Central memory CD8-positive, alpha-beta T cell (primary cell): ENCODE data around the gene LRP6.
A peak's percentile ranks its signal among the peaks of the same experiment; 100 is the strongest.
"Not testable (repeated sequence)": the region's sequence is repeated elsewhere in the genome, so short reads cannot be mapped to it uniquely, and the experiment has no call there.

ENCODE experiments used
- ATAC-seq: fragments of 150-1000 bp; cut with Tn5 transposase; replicated peaks from 2 replicates; pipeline ENCODE4 v1.10.0; 2022; ENCODE audit warnings: mild to moderate bottlenecking, moderate FRiP score, moderate number of reproducible peaks; ENCODE audit not compliant: poor library complexity, severe bottlenecking; ENCODE audit errors: extremely low read depth
- DNase-seq, 2 donors: peaks; one replicate each; pipeline ENCODE4 v3.0.0; 2021; ENCODE audit warnings: low spot score in 2 of 2
- H3K27ac Mint-ChIP-seq: one replicate; pipeline ENCODE4 v1.8.0; 2022; ENCODE audit warnings: low read depth, mild to moderate bottlenecking, moderate library complexity, mixed read lengths
- H3K27me3 Mint-ChIP-seq: one replicate; pipeline ENCODE4 v1.8.0; 2022; ENCODE audit warnings: mixed read lengths
- H3K36me3 Mint-ChIP-seq: one replicate; pipeline ENCODE4 v1.8.0; 2022; ENCODE audit warnings: mild to moderate bottlenecking, moderate library complexity, mixed read lengths; ENCODE audit not compliant: insufficient read depth
- H3K4me1 Mint-ChIP-seq: one replicate; pipeline ENCODE4 v1.8.0; 2022; ENCODE audit warnings: mixed read lengths
- H3K4me3 Mint-ChIP-seq: one replicate; pipeline ENCODE4 v1.8.0; 2022; ENCODE audit warnings: mild to moderate bottlenecking, moderate library complexity, mixed read lengths
- H3K9me3 Mint-ChIP-seq: one replicate; pipeline ENCODE4 v1.8.0; 2022; ENCODE audit warnings: mixed read lengths

Gene LRP6

DNA sequence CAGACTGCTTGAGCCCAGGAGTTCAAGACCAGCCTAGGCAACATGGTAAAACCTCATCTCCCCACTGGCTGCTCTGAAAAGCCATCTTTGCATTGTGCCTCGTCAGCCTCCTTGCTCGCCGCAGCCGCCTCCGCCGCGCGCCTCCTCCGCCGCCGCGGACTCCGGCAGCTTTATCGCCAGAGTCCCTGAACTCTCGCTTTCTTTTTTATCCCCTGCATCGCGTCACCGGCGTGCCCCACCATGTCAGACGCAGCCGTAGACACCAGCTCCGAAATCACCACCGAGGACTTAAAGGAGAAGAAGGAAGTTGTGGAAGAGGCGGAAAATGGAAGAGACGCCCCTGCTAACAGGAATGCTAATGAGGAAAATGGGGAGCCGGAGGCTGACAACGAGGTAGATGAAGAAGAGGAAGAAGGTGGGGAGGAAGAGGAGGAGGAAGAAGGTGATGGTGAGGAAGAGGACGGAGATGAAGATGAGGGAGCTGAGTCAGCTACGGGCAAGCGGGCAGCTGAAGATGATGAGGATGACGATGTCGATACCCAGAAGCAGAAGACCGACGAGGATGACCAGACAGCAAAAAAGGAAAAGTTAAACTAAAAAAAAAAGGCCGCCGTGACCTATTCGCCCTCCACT lies 155.8 kb downstream of the LRP6 start:
- not testable (repeated sequence) for DNase-seq, H3K4me1 Mint-ChIP-seq, ATAC-seq, H3K36me3 Mint-ChIP-seq
- Mint-ChIP-seq H3K4me3 (peak overlapping the region; percentile 80), H3K9me3 (peaks cover 11% of the 10 kb centered on the region), H3K27ac (peak overlapping the region; percentile 93), H3K27me3 (peaks cover 59% of the 10 kb centered on the region)

- ATAC-seq (no peak), DNase-seq (no peak)
- Mint-ChIP-seq H3K27me3 (peaks cover 54% of the 10 kb centered on the region), H3K36me3 (peaks cover 1% of the 10 kb centered on the region), H3K4me3 (no peak overlapping the region), H3K9me3 (peaks cover 11% of the 10 kb centered on the region), H3K4me1 (no peaks in the 10 kb centered on the region), H3K27ac (no peak overlapping the region)
Observed at GRCh38 chr12:12108441-12109058, 158.3 kb downstream of the LRP6 start.

DNA sequence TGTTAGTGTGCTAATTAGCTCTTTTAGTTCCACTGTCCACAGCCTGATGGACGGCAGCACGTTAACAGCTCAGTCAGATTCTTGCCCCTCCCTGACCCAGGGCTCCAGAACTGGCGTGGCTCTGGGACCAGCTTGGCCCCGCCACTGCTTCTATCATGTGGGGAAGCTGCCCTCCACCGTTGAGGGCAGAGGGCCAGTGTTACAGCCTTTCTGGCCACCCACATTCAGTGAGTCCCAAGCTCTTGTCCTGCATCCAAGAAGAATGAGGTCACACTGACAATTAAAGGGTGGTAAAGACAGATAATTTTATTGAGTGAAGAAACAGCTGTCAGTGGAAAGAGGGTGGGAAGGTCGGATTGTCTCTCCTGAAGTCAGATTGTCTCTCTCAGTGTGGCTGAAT lies 159.2 kb downstream of the LRP6 start:
- H3K4me1 Mint-ChIP-seq, result no peaks in the 10 kb centered on the region
- DNase-seq (no peak), ATAC-seq (no peak)
- peaks cover 54% of the 10 kb centered on the region for H3K27me3 Mint-ChIP-seq
- H3K9me3 Mint-ChIP-seq, result peaks cover 11% of the 10 kb centered on the region
- peaks cover 1% of the 10 kb centered on the region for H3K36me3 Mint-ChIP-seq
- no peak overlapping the region for H3K27ac Mint-ChIP-seq
- H3K4me3 Mint-ChIP-seq, result no peak overlapping the region

DNA sequence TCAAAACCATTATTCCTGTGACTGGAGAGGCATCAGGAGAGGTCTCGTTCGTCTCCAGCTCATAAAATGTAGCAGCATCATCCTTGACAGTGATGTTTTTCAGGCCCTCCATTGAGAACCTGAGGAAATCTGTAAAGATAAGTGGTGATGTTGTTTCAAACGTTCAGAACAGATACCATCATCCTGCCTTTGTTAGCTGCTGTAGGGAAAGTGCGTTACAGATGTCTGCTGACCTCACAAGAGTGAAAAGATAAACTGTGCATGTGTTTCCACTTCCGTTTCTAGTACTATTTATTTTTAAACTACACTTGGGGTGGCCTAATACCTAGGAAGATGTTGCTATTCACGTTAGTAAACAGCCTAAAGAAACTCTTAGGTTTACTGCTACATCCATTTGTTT lies 167.7 kb downstream of the LRP6 start:
- DNase-seq, result no peak
- no peak overlapping the region for H3K4me3 Mint-ChIP-seq
- H3K27ac Mint-ChIP-seq, result no peak overlapping the region
- H3K36me3 Mint-ChIP-seq, result peaks cover 1% of the 10 kb centered on the region
- no peak for ATAC-seq
- H3K4me1 Mint-ChIP-seq, result no peaks in the 10 kb centered on the region
- H3K27me3 Mint-ChIP-seq, result peaks cover 73% of the 10 kb centered on the region
- H3K9me3 Mint-ChIP-seq, result no peaks in the 10 kb centered on the region

DNA sequence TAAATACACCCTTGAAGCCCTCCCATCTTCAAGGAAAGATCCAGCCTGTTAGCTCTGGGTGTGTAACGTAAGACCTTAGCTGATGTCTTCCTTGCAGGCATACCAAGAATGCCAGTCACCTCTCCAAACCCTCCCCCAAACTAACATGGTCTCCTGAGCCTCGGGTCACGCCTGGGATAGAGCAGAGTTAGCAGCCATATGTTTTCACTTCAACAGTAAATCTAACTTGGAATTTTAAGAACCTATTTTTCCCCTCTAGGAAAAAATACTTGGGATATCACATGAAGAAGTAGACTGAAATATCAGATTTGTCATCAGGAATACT lies 168.2 kb downstream of the LRP6 start:
- H3K4me1 Mint-ChIP-seq, result no peaks in the 10 kb centered on the region
- DNase-seq (no peak), ATAC-seq (no peak)
- no peak overlapping the region for H3K27ac Mint-ChIP-seq
- no peak overlapping the region for H3K4me3 Mint-ChIP-seq
- peaks cover 69% of the 10 kb centered on the region for H3K27me3 Mint-ChIP-seq
- no peaks in the 10 kb centered on the region for H3K9me3 Mint-ChIP-seq
- H3K36me3 Mint-ChIP-seq, result peaks cover 1% of the 10 kb centered on the region

DNA sequence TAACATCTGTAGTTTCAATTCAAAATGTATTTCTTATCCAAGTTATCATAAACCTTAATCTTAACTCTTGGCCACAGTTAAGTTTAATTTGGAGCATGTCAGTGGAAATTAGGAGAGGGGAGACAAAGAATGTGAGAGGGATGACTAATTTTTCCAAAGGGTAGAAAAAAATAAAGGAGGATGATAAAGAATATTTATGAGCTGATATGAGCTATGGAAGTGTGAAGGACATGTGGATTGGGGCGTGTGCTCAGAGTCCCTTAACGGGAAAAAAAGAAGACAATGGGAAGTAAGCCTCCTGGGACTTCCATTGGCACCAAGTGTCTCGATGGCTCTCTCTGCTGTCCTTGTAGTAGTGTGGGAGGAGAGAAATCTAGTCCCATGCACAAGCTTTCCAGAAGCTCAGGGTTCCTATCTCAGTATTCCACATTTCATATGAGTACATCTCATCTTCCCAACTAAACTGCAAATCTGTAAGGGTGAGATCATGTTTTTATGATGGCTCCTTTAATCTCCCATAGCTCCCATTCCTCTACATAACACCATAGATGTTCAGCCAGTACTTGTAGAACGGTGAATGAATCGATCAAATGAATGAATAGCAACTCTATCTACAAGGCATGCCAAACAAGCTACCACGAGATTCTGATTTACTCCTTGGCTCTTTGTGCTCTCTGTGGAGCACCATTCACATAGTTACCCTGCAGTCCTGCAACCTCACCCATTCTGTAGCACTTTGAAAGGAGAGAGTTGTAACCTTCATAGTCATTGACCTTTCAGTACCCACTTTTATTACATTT lies 168.8 kb downstream of the LRP6 start:
- no peak for ATAC-seq
- DNase-seq, result no peak
- no peak overlapping the region for H3K4me3 Mint-ChIP-seq
- no peak overlapping the region for H3K27ac Mint-ChIP-seq
- H3K9me3 Mint-ChIP-seq, result no peaks in the 10 kb centered on the region
- H3K36me3 Mint-ChIP-seq, result peaks cover 1% of the 10 kb centered on the region
- H3K27me3 Mint-ChIP-seq, result peaks cover 63% of the 10 kb centered on the region
- no peaks in the 10 kb centered on the region for H3K4me1 Mint-ChIP-seq

DNA sequence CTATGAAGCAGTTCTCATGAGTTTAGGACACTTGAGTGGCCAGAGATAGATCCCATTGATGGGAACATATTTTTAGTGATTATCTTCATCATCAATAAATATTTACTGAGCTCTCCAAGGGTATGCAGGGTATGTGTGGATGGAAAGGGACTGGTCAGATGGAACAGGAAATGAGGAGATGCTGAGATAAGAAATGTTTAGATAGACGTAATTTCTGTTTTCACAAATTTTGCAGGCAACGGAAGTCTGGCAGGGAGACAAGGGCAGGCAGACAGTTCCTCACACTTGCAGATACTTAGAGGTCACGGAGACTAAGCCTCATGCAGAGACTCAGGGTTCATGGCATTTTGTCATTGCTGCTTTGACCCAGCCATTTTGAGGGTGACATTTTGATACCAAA lies 171.8 kb downstream of the LRP6 start:
- no peak overlapping the region for H3K4me3 Mint-ChIP-seq
- peaks cover 55% of the 10 kb centered on the region for H3K27me3 Mint-ChIP-seq
- no peak for ATAC-seq
- no peaks in the 10 kb centered on the region for H3K4me1 Mint-ChIP-seq
- no peak overlapping the region for H3K27ac Mint-ChIP-seq
- no peak for DNase-seq
- no peaks in the 10 kb centered on the region for H3K36me3 Mint-ChIP-seq
- H3K9me3 Mint-ChIP-seq, result no peaks in the 10 kb centered on the region

GRCh38 chr12:12094481-12094880 lies 172.4 kb downstream of the LRP6 start:
- H3K27me3 Mint-ChIP-seq, result peaks cover 60% of the 10 kb centered on the region
- DNase-seq (no peak), ATAC-seq (no peak)
- no peaks in the 10 kb centered on the region for H3K9me3 Mint-ChIP-seq
- no peak overlapping the region for H3K4me3 Mint-ChIP-seq
- no peaks in the 10 kb centered on the region for H3K4me1 Mint-ChIP-seq
- no peak overlapping the region for H3K27ac Mint-ChIP-seq
- no peaks in the 10 kb centered on the region for H3K36me3 Mint-ChIP-seq

DNA sequence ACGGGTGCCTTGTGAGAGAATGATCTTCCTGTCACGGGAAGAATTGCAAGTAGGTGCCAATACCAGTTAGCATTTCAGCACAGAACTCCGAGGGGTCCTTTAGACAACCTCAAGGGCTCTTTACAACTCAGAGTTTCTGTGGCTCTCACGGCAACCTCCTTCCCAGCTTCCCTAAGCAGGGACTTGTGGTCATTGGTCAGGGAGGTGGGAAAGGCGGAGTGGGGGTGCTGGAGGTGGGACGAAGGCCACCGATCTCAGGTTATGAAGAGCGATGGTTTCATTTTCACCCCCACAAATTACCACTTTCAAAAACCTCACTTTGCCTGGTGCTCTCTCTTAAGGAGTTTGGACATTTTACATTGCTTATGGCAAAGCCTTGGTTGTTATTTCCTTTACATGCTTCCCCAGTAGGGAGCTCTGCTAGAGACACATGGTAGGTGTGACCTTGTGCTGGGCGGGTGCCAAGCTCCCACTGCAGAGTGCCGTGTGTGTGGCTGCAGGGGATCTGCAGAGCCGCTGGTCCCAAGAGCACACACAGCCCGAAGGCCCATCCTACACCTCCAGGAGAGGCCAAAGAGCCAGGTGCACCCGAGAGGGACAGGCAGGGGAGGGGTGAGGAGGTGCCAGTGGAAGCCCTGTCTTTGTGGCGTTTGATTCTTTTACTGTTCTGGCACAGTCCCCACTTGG lies 174.7 kb downstream of the LRP6 start:
- H3K9me3 Mint-ChIP-seq, result no peaks in the 10 kb centered on the region
- peaks cover 71% of the 10 kb centered on the region for H3K27me3 Mint-ChIP-seq
- no peaks in the 10 kb centered on the region for H3K4me1 Mint-ChIP-seq
- no peak overlapping the region for H3K27ac Mint-ChIP-seq
- DNase-seq, result no peak
- no peaks in the 10 kb centered on the region for H3K36me3 Mint-ChIP-seq
- H3K4me3 Mint-ChIP-seq, result no peak overlapping the region
- no peak for ATAC-seq

- Mint-ChIP-seq H3K9me3 (no peaks in the 10 kb centered on the region), H3K27ac (no peak overlapping the region), H3K4me3 (no peak overlapping the region), H3K27me3 (peaks cover 76% of the 10 kb centered on the region), H3K36me3 (no peaks in the 10 kb centered on the region), H3K4me1 (no peaks in the 10 kb centered on the region)
- ATAC-seq (no peak), DNase-seq (no peak)
Observed at GRCh38 chr12:12091071-12091470, 175.8 kb downstream of the LRP6 start.

DNA sequence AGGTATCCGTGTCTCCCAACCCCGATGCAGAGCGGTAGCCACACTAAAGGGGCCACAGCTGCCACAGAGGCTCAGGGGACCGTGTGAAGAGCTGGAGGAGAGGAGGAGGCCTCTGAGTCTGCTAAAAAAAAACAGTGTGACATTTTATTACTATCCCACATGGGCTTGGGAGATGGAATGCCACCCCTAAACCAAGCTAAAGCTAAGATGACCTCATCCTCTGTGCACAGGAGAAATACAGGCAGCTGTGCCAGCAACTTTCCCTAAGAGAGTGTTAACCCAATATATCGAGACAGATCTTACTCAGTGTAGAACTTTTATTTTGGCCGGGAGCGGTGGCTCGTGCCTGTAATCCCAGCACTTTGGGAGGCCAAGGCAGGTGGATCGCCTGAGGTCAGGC lies 178.1 kb downstream of the LRP6 start:
- H3K4me3 Mint-ChIP-seq, result no peak overlapping the region
- peaks cover 57% of the 10 kb centered on the region for H3K27me3 Mint-ChIP-seq
- no peaks in the 10 kb centered on the region for H3K36me3 Mint-ChIP-seq
- H3K27ac Mint-ChIP-seq, result no peak overlapping the region
- no peaks in the 10 kb centered on the region for H3K4me1 Mint-ChIP-seq
- ATAC-seq (no peak), DNase-seq (no peak)
- H3K9me3 Mint-ChIP-seq, result no peaks in the 10 kb centered on the region

GRCh38 chr12:12088147-12088546 lies 178.7 kb downstream of the LRP6 start:
- ATAC-seq, result no peak
- Mint-ChIP-seq H3K27me3 (peaks cover 57% of the 10 kb centered on the region), H3K9me3 (no peaks in the 10 kb centered on the region), H3K4me3 (no peak overlapping the region), H3K27ac (no peak overlapping the region), H3K36me3 (no peaks in the 10 kb centered on the region), H3K4me1 (no peaks in the 10 kb centered on the region)
- no peak for DNase-seq

GRCh38 chr12:12087693-12088034 lies 179.2 kb downstream of the LRP6 start:
- Mint-ChIP-seq H3K27me3 (peaks cover 57% of the 10 kb centered on the region), H3K4me3 (no peak overlapping the region), H3K4me1 (no peaks in the 10 kb centered on the region), H3K27ac (no peak overlapping the region), H3K36me3 (no peaks in the 10 kb centered on the region), H3K9me3 (no peaks in the 10 kb centered on the region)
- DNase-seq, result no peak
- ATAC-seq, result no peak
